DOHH2 (cell line): ENCODE results near the gene SCLY.

Experiments
- CTCF ChIP-seq: fragments of 200-600 bp; sonication (generic); IDR thresholded peaks from one replicate; pipeline ENCODE4 v1.5.1; 2014; ENCODE audit warnings: antibody characterized with exemption, mild to moderate bottlenecking, low read depth, low read length; ENCODE audit not compliant: poor library complexity, severe bottlenecking
- EZH2phosphoT487 ChIP-seq: fragments of 200-600 bp; sonication (generic); IDR thresholded peaks from 2 replicates; pipeline ENCODE4 v1.6.1; 2017; ENCODE audit warnings: borderline replicate concordance, mild to moderate bottlenecking, antibody characterized with exemption, low read length, moderate library complexity, mixed read lengths

- TF ChIP-seq CTCF = no peak
- TF ChIP-seq EZH2phosphoT487 = no peak
These were observed 14.6 kb downstream of the SCLY start for GRCh38 chr2:238075397-238075796.
